GM21526 (cell line): ENCODE results near the gene AGPAT2.
A peak's percentile ranks its signal among the peaks of the same experiment; 100 is the strongest.

ENCODE experiments used
- ATAC-seq: cut with Tn5 transposase; IDR thresholded peaks from one replicate; pipeline ENCODE4 v1.9.1; 2021; ENCODE audit warnings: moderate library complexity; ENCODE audit not compliant: unreplicated experiment, low FRiP score

Gene AGPAT2

DNA sequence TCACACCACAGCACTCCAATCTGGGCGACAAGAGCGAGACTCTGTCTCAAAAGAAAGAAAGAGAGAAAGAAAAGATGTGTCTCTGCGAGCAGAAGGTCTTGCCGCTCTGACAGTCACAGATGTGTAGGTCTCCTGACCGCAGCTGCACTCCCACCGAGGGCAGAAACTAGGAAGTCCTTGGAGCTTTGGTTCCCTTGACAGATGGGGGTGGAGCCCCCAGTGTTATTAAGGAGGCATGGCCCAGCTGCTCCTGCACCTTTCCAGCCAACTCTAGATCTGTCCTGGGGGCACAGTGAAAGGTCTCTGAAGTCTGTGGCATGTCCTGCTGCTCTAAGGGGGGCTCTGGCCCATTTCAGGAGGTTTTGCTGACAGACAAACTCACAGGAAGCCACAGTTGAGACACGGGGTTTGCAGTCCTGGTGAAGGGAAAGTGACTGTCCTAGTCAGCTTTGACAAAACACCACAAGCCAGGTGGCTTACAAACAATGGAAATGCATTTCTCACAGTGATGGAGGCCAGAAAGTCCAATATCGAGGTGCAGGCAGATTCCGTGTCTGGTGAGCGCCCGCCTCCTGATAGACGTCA lies 16.1 kb upstream of the AGPAT2 start:
- ATAC-seq = no peak

DNA sequence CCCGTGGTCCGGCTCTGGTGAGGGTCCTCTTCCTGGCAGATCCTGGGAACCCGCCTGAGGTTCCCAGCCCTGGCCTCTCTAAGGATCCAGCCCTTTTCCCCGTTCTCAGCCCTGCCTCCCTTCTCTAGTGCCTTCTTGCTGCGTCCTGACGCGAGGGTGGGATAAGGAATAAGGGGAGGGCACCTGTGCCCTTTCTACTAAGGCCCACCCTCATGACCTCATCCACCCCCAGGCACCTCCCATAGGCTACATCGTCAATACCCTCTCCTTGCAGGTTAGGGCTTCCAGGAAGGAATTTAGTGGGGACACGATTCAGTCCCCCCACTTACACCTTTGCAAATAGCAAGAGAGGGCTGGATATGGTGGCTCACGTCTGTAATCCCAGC lies 14.4 kb upstream of the AGPAT2 start:
- ATAC-seq = no peak

- peak; percentile 65 for ATAC-seq
These were observed 13.9 kb upstream of the AGPAT2 start for GRCh38 chr9:136700959-136701667.

GRCh38 chr9:136700304-136700703 lies 13.0 kb upstream of the AGPAT2 start:
- ATAC-seq = no peak

DNA sequence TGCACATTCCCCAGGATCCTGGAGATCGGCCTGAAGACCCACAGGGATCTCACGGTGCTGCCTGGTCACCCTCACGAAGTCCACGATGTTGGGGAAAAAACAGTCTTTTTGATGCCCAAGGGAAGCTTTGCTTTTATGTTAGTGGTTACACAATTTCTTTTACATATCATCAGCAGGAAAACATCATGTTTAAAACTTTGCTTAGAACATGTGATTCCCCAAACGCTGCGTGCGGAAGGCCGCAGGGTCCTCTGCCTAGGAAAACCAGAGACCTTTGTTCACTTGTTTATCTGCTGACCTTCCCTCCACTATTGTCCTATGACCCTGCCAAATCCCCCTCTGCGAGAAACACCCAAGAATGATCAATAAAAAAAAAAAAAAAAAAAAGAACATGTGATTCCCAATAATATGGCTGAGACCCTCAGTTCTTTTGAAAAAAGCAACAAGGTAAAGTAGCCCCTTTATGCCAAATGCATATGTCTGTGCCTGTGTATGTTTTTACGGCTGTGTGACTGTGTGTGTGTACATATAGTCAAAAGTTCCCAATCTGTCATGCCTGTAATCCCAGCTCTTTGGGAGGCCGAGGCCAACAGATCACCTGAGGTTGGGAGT lies 11.5 kb upstream of the AGPAT2 start:
- ATAC-seq = no peak

DNA sequence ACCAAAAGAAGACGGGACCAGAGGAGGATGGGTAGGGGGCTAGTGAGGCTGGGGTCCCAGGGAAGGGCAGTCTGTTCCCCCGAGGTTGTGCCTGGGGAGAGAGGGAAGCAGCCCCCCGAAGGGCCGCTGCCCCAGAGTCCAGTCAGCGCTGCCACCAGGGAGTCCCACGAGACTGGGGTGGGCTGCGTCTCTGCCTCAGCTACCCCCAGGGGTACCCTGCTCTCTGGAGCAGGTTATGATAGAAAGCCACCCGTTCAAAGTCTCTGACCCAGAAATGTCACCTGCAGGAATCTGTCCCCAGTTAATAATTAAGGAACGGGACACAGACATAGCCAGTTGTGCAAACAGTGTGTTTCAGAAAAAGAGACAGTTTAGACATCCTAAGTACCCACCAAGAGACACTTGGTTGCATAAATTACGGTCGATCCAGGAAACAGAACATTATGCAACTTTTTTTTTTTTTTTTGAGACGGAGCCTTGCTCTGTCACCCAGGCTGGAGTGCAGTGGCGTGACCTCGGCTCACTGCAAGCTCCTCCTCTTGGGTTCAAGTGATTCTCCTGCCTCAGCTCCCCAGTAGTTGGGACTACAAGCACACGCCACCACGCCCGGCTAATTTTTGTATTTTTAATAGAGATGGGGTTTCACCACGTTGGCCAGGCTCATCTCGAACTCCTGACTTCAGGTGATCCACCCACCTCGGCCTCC lies 10.7 kb upstream of the AGPAT2 start:
- ATAC-seq = no peak

GRCh38 chr9:136697146-136697820 lies 10.0 kb upstream of the AGPAT2 start:
- ATAC-seq = no peak

DNA sequence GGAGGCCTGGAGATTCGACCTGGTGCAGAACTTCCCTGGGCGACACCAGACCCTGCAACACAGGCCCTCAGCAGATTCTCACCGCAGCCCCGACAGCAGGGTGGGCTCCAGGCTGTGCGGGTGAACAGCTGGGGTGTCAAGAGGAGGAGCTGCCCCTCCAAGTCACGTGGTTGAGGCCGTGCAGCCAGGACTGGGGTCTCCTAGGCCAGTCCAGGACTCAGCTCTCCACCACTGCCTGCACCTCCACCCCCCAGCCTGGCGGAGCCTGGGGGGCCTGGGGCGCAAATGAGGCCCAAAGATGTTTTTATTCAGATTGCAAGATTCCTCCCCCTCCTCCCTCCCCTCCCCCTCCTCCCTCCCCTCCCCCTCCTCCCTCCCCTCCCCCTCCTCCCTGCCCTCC lies 9.2 kb upstream of the AGPAT2 start:
- no peak for ATAC-seq

- no peak for ATAC-seq
These were observed 8.7 kb upstream of the AGPAT2 start for GRCh38 chr9:136695955-136696354.

- no peak for ATAC-seq
These were observed 8.2 kb upstream of the AGPAT2 start for GRCh38 chr9:136695435-136695895.

- ATAC-seq = no peak
These were observed 7.6 kb upstream of the AGPAT2 start for GRCh38 chr9:136694872-136695247.

- no peak for ATAC-seq
These were observed 7.1 kb upstream of the AGPAT2 start for GRCh38 chr9:136694163-136694871.

DNA sequence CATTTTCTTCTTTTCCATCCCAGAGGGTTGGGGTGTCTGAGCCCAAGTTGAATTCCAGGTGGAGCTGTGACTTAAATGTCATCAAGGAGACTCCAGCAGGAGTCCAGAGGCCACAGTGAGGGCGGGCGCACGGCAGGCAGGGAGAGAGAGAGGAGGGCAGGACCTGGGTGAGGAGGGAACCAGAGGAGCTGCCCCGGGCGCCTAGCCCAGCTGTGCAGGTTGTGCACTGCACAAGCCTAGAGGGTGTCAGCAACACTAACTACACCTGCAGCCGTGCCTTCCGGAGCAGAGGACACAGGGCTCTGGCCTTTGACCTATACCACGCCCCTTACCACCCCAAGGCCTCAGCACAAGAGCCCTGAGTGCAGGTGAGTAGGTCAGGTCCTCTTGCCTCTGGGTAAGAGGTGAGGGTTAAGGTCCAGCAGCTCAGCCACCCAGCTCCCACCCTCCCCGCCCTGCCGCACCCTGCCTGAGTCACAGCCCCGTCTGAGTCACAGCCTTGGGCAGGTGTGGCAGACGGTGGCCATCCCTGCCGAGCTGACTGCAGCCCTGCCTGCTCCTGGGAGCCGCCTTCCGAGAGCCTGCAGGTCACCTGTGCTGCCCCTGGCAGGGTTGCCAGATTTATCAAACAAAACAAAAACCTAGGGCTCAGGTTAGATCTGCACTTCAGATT lies 6.4 kb upstream of the AGPAT2 start:
- no peak for ATAC-seq

GRCh38 chr9:136693135-136693489 lies 5.9 kb upstream of the AGPAT2 start:
- no peak for ATAC-seq

GRCh38 chr9:136692185-136693134 lies 5.2 kb upstream of the AGPAT2 start:
- ATAC-seq = no peak

DNA sequence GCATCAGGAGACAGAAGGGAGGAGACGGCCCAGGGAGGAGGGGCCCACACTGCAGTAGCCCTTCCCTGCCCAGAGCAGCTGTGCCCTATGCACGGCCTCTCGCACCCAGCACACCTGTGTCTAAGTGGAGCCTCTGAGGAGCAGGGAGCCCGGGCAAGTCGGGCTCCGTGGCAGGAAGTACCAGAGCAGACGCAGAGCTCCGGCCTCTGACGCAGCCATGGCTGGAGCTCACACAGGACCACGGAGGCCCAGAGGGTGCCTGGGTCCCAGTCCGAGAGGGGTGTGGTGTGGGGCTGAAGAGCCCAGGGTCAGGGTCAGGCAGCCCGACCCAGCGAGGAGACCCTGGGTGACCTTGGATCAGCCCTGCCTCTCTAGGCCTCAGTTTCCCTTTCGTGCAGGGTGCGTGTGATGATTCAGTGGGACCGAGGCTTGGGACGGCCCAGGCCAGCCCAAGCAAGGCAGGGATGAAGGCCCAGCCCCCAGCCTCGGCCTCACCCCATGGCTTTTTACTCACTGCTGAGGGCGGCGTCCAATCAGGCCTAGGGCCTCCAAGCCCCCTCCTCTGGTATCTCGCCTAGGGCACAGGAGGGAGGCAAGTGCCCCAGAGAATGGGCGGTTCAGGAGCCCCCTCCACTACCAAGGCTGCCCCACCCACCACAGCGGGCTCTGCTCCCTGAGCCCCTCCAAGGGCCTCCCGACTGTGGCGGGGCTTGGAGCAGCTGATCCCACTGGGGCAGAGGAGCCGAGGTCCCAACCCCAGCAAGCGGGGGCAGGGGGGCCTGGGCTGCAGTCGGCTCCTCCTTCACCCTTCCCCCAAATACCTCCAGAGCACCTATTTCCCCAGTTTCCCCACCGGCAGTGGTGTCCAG lies 4.3 kb upstream of the AGPAT2 start:
- no peak for ATAC-seq

- no peak for ATAC-seq
These were observed 3.6 kb upstream of the AGPAT2 start for GRCh38 chr9:136690806-136691261.
